Measurements from ENCODE around the gene PTPRD. TPM values are rescaled to one million over a fixed set of nuclear protein-coding genes. Genes with fewer than 3 reads are reported as not detected.
"Not testable (repeated sequence)": the region's sequence is repeated elsewhere in the genome, so short reads cannot be mapped to it uniquely, and the experiment has no call there.

Gene PTPRD
- total RNA-seq, 1 donor from 2014 or later = 139 TPM

DNA sequence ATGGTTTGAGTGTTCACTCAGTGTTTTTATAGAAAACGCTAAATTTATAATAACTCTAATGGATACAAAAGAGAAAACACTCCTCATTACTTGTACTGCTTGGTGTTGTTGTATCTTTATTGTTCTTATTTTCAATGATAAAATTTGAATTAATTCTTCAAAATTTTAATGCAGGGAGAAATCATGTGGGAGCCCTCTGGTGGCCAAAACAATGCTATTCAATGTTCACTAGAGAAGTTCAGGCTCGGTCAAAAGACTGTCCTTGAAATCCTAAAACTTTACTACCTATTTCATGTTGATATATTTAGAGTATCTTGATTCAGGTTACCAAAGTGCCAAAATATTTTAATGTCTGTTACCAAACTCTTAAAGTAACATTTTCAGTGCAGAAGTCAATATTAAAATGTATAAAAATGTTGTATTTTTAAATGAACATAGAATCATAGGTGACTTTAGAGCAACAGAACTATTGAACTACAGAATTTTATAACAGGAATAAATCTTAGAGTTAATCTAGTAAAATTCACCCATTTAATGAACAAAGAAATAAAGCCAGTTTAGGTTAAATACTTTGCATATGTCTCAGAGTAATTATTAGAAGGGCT is 1259.8 kb downstream of the PTPRD start:
- no peaks in the 10 kb centered on the region for H3K36me3 Mint-ChIP-seq (ENCODE audit: low read depth)
- TF ChIP-seq CTCF (conservative IDR thresholded peaks at IDR 0.05) = peak; percentile 86

GRCh38 chr9:9341203-9341602 is 1271.6 kb downstream of the PTPRD start:
- Mint-ChIP-seq H3K4me3 (no peak overlapping the region), H3K27me3 (ENCODE audit: low read depth) (no peaks in the 10 kb centered on the region), H3K9me3 (peaks cover 3% of the 10 kb centered on the region), H3K4me1 (peaks cover 15% of the 10 kb centered on the region), H3K27ac (ENCODE audit: unreplicated experiment) (peak overlapping the region; percentile 72), H3K36me3 (ENCODE audit: low read depth) (no peaks in the 10 kb centered on the region)
- TF ChIP-seq CTCF (conservative IDR thresholded peaks at IDR 0.05) = no peak
- peak; percentile 1 for DNase-seq (ENCODE audit: low read depth, low spot score)

More for the DNA sequence above, 1259.8 kb downstream of the PTPRD start:
- DNase-seq (ENCODE audit: low read depth, low spot score) = peak; percentile 10
- H3K4me1 Mint-ChIP-seq = no peaks in the 10 kb centered on the region
- H3K4me3 Mint-ChIP-seq = no peak overlapping the region
- H3K27me3 Mint-ChIP-seq (ENCODE audit: low read depth) = no peaks in the 10 kb centered on the region
- H3K27ac Mint-ChIP-seq (ENCODE audit: unreplicated experiment) = no peak overlapping the region
- no peaks in the 10 kb centered on the region for H3K9me3 Mint-ChIP-seq

DNA sequence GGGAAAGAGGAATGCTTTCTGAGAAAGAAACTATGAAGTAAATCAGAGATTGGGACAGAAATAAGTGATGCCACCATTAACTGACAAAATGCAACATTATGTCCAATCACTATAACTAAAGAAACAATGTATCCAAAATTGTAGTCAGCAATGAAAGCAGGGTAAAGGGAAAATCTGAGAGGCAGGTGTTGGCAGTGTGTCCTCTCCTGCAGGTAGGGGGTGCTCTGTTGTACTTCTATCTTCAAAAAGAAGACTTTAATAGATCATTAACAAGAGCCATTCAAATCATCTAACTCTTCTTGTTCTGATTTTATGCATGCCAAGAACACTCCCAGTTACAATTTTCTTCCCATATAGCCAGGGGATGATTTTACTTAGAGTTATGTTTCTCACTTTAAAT is 1275.7 kb downstream of the PTPRD start:
- no peak overlapping the region for H3K27ac Mint-ChIP-seq (ENCODE audit: unreplicated experiment)
- no peaks in the 10 kb centered on the region for H3K36me3 Mint-ChIP-seq (ENCODE audit: low read depth)
- H3K27me3 Mint-ChIP-seq (ENCODE audit: low read depth) = no peaks in the 10 kb centered on the region
- no peaks in the 10 kb centered on the region for H3K9me3 Mint-ChIP-seq
- TF ChIP-seq CTCF (conservative IDR thresholded peaks at IDR 0.05) = no peak
- no peak overlapping the region for H3K4me3 Mint-ChIP-seq
- H3K4me1 Mint-ChIP-seq = peaks cover 15% of the 10 kb centered on the region
- no peak for DNase-seq (ENCODE audit: low read depth, low spot score)

- no peak overlapping the region for H3K27ac Mint-ChIP-seq (ENCODE audit: unreplicated experiment)
- peaks cover 17% of the 10 kb centered on the region for H3K4me1 Mint-ChIP-seq
- no peak for DNase-seq (ENCODE audit: low read depth, low spot score)
- H3K9me3 Mint-ChIP-seq = peaks cover 2% of the 10 kb centered on the region
- no peaks in the 10 kb centered on the region for H3K27me3 Mint-ChIP-seq (ENCODE audit: low read depth)
- H3K36me3 Mint-ChIP-seq (ENCODE audit: low read depth) = peaks cover 2% of the 10 kb centered on the region
- TF ChIP-seq CTCF (conservative IDR thresholded peaks at IDR 0.05) = no peak
- H3K4me3 Mint-ChIP-seq = no peak overlapping the region
Measured at GRCh38 chr9:9326749-9327148, 1286.1 kb downstream of the PTPRD start.

DNA sequence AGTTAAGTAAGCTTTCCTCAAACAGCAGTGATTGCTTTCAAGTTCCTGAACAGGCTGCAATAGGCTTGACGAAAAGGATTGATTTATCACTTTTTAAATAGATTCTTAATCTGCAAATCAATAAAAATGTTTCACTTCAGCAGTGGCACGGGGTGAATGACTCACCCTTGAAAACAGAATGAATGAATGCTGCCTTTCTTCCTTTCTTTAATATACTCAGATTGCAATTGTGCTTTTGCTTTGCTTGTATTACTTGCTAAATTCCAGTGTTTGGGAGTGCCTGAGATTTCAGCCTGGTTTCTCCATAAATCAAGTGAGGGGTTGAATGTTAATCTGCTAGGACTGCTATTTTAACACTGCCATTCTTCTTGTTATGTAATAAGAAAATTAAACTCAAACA is 1293.8 kb downstream of the PTPRD start:
- Mint-ChIP-seq H3K4me1 (peaks cover 8% of the 10 kb centered on the region), H3K9me3 (no peaks in the 10 kb centered on the region), H3K36me3 (ENCODE audit: low read depth) (no peaks in the 10 kb centered on the region), H3K4me3 (no peak overlapping the region), H3K27ac (ENCODE audit: unreplicated experiment) (no peak overlapping the region), H3K27me3 (ENCODE audit: low read depth) (no peaks in the 10 kb centered on the region)
- no peak for DNase-seq (ENCODE audit: low read depth, low spot score)
- TF ChIP-seq CTCF (conservative IDR thresholded peaks at IDR 0.05) = no peak

- H3K4me1 Mint-ChIP-seq; H3K27ac Mint-ChIP-seq (ENCODE audit: unreplicated experiment); H3K4me3 Mint-ChIP-seq; DNase-seq (ENCODE audit: low read depth, low spot score); H3K27me3 Mint-ChIP-seq (ENCODE audit: low read depth); H3K9me3 Mint-ChIP-seq; H3K36me3 Mint-ChIP-seq (ENCODE audit: low read depth): not testable (repeated sequence)
Measured at GRCh38 chr9:9310743-9311142, 1302.1 kb downstream of the PTPRD start.

All from neural crest cell (in vitro differentiated cells).